Measurements from ENCODE around the gene DUSP22.
"Not testable (repeated sequence)": the region's sequence is repeated elsewhere in the genome, so short reads cannot be mapped to it uniquely, and the experiment has no call there.

Gene DUSP22

GRCh38 chr6:324729-325125 is 32.4 kb downstream of the DUSP22 start (continued):
- TF ChIP-seq TSHZ2 (CRISPR knock-in tag; IDR thresholded peaks at IDR 0.05) (no peak), RARB (CRISPR knock-in tag; IDR thresholded peaks at IDR 0.05) (no peak), ZFP3 (CRISPR knock-in tag; IDR thresholded peaks at IDR 0.05) (no peak), PATZ1 (CRISPR knock-in tag; IDR thresholded peaks at IDR 0.05; ENCODE audit: borderline replicate concordance) (no peak), ZFP30 (CRISPR knock-in tag; IDR thresholded peaks at IDR 0.05) (no peak)

GRCh38 chr6:325161-325860 is 33.0 kb downstream of the DUSP22 start:
- not testable (repeated sequence) for ATAC-seq

GRCh38 chr6:326066-326465 is 33.8 kb downstream of the DUSP22 start:
- ATAC-seq: not testable (repeated sequence)

- TF ChIP-seq TOX (CRISPR knock-in tag; IDR thresholded peaks at IDR 0.05; ENCODE audit: borderline replicate concordance) (no peak), ESRRG (CRISPR knock-in tag; IDR thresholded peaks at IDR 0.05) (no peak), ZNF565 (CRISPR knock-in tag; conservative IDR thresholded peaks at IDR 0.05; ENCODE audit: low read depth) (no peak), GLIS3 (CRISPR knock-in tag; IDR thresholded peaks at IDR 0.05) (no peak), CSDC2 (CRISPR knock-in tag; IDR thresholded peaks at IDR 0.05) (no peak), CREB5 (CRISPR knock-in tag; IDR thresholded peaks at IDR 0.05; ENCODE audit: low read depth) (no peak), ZFP3 (CRISPR knock-in tag; IDR thresholded peaks at IDR 0.05) (no peak), TSHZ2 (CRISPR knock-in tag; IDR thresholded peaks at IDR 0.05) (no peak), ZC3H10 (CRISPR knock-in tag; IDR thresholded peaks at IDR 0.05) (no peak)
- TF ChIP-seq, protein P1, sequence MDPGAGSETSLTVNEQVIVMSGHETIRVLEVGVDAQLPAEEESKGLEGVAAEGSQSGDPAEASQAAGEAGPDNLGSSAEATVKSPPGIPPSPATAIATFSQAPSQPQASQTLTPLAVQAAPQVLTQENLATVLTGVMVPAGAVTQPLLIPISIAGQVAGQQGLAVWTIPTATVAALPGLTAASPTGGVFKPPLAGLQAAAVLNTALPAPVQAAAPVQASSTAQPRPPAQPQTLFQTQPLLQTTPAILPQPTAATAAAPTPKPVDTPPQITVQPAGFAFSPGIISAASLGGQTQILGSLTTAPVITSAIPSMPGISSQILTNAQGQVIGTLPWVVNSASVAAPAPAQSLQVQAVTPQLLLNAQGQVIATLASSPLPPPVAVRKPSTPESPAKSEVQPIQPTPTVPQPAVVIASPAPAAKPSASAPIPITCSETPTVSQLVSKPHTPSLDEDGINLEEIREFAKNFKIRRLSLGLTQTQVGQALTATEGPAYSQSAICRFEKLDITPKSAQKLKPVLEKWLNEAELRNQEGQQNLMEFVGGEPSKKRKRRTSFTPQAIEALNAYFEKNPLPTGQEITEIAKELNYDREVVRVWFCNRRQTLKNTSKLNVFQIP (CRISPR knock-in tag; IDR thresholded peaks at IDR 0.05; ENCODE audit: borderline replicate concordance, low read depth): no peak
- no peak for ATAC-seq
Observed at GRCh38 chr6:326896-327537, 34.7 kb downstream of the DUSP22 start.
